Parathyroid adenoma (tissue), 2 donors: Measurements from ENCODE around the gene C10orf90.

Experiments
- H2AFZ ChIP-seq: fragments of 300-600 bp; sonication (generic); one replicate; pipeline ENCODE4 v1.7.0; 2017; ENCODE audit warnings: antibody characterized with exemption, mild to moderate bottlenecking
- H3K27ac ChIP-seq: fragments of 300-600 bp; sonication (generic); one replicate; pipeline ENCODE4 v1.7.0; 2017
- H3K27me3 ChIP-seq: fragments of 300-600 bp; sonication (generic); one replicate; pipeline ENCODE4 v1.7.0; 2017; ENCODE audit warnings: low read length; ENCODE audit not compliant: control insufficient read depth, insufficient read depth
- H3K36me3 ChIP-seq: fragments of 300-600 bp; sonication (generic); one replicate; pipeline ENCODE4 v1.7.0; 2017; ENCODE audit warnings: low read length; ENCODE audit not compliant: control insufficient read depth, insufficient read depth
- H3K4me1 ChIP-seq: fragments of 300-600 bp; sonication (generic); one replicate; pipeline ENCODE4 v1.7.0; 2017; ENCODE audit warnings: control low read depth
- H3K4me2 ChIP-seq: fragments of 300-600 bp; sonication (generic); one replicate; pipeline ENCODE4 v1.7.0; 2017; ENCODE audit warnings: low read length
- H3K4me3 ChIP-seq: fragments of 300-600 bp; sonication (generic); one replicate; pipeline ENCODE4 v1.7.0; 2017; ENCODE audit warnings: low read depth, low read length
- H3K79me2 ChIP-seq: fragments of 300-600 bp; sonication (generic); one replicate; pipeline ENCODE4 v1.7.0; 2017; ENCODE audit warnings: control low read depth
- H3K9ac ChIP-seq: fragments of 300-600 bp; sonication (generic); one replicate; pipeline ENCODE4 v1.7.0; 2017; ENCODE audit warnings: mild to moderate bottlenecking
- H3K9me3 ChIP-seq: fragments of 300-600 bp; sonication (generic); one replicate; pipeline ENCODE4 v1.7.0; 2017; ENCODE audit warnings: low read length; ENCODE audit not compliant: control insufficient read depth
- TF ChIP-seq, protein P1 (sequence below): fragments of 300-600 bp; sonication (generic); IDR thresholded peaks from one replicate; pipeline ENCODE4 v1.7.0; 2017; ENCODE audit warnings: antibody characterized with exemption, mild to moderate bottlenecking
- donor health status: primary hyperparathyroidism.

The C10orf90 gene

DNA sequence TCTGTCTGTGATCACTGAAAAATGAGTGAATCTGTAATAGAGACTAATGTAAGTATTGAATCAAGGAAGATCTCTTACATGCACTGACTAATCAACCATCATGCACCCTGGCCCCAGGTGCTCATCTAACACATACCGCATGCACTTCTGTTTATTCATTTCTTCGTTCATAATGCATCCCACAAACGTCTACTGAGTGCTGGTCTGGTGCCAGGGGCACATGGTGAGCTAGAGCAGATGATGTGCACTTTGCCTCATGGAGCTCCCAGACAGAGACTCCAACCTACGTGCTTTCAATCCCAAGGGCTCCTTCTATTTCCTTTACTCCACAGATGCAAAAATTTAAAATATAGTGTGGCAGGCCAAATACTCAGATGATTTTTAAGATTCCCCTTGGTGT, 10.7 kb downstream of the C10orf90 start:
- no peaks in the 10 kb centered on the region for H3K36me3 ChIP-seq
- no peak overlapping the region for H2AFZ ChIP-seq
- H3K4me1 ChIP-seq = no peaks in the 10 kb centered on the region
- no peak overlapping the region for H3K4me2 ChIP-seq
- H3K27ac ChIP-seq = no peak overlapping the region
- H3K9ac ChIP-seq = no peak overlapping the region
- TF ChIP-seq, protein P1, sequence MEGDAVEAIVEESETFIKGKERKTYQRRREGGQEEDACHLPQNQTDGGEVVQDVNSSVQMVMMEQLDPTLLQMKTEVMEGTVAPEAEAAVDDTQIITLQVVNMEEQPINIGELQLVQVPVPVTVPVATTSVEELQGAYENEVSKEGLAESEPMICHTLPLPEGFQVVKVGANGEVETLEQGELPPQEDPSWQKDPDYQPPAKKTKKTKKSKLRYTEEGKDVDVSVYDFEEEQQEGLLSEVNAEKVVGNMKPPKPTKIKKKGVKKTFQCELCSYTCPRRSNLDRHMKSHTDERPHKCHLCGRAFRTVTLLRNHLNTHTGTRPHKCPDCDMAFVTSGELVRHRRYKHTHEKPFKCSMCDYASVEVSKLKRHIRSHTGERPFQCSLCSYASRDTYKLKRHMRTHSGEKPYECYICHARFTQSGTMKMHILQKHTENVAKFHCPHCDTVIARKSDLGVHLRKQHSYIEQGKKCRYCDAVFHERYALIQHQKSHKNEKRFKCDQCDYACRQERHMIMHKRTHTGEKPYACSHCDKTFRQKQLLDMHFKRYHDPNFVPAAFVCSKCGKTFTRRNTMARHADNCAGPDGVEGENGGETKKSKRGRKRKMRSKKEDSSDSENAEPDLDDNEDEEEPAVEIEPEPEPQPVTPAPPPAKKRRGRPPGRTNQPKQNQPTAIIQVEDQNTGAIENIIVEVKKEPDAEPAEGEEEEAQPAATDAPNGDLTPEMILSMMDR = no peak
- no peak overlapping the region for H3K4me3 ChIP-seq
- no peaks in the 10 kb centered on the region for H3K27me3 ChIP-seq
- H3K9me3 ChIP-seq = no peaks in the 10 kb centered on the region
- H3K79me2 ChIP-seq = no peaks in the 10 kb centered on the region

DNA sequence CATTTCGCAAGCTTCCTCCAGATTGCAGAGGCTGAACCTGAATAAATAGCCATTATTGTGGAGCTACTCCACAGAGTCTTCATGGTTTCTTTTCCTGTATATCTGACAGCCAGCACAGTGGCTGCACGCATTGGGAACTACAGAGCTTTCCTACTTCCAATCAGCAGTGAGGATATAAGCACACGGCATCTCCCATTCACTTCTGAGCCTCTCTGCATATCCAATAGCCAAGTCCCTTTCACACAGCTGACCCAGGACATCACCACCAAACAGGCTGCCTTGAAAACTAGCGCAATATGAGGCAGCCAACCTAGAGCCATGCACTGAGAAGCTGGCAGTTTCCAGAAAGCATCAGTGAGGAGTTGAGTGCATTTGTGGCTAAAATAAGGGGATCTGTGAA, 11.6 kb downstream of the C10orf90 start:
- H3K27me3 ChIP-seq = no peaks in the 10 kb centered on the region
- H3K36me3 ChIP-seq = no peaks in the 10 kb centered on the region
- H3K27ac ChIP-seq = no peak overlapping the region
- H3K4me2 ChIP-seq = no peak overlapping the region
- no peak overlapping the region for H2AFZ ChIP-seq
- no peaks in the 10 kb centered on the region for H3K79me2 ChIP-seq
- no peak overlapping the region for H3K9ac ChIP-seq
- H3K4me1 ChIP-seq = no peaks in the 10 kb centered on the region
- H3K4me3 ChIP-seq = no peak overlapping the region
- no peaks in the 10 kb centered on the region for H3K9me3 ChIP-seq
- TF ChIP-seq, protein P1 = no peak

DNA sequence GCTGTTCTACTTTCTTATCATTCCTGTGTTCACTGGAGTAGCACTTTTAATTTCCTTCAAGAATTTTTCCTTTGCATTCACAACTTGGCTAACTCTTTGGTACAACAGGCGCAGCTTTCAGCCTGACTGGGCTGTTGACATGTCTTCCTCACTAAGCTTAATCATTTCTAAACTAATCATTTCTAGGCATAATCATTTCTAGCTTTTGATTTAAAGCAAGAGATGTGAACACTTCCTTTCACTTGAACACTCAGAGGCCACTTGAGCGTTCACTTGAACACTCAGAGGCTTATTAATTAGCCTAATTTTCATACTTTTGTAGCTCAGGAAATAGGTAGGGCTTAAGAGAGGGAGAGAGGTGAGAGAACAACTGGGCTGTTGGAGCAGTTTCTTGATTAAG, 15.9 kb downstream of the C10orf90 start:
- H3K9ac ChIP-seq = no peak overlapping the region
- no peak overlapping the region for H2AFZ ChIP-seq
- H3K4me1 ChIP-seq = no peaks in the 10 kb centered on the region
- H3K27me3 ChIP-seq = no peaks in the 10 kb centered on the region
- no peaks in the 10 kb centered on the region for H3K9me3 ChIP-seq
- TF ChIP-seq, protein P1 = no peak
- no peak overlapping the region for H3K4me3 ChIP-seq
- no peaks in the 10 kb centered on the region for H3K79me2 ChIP-seq
- H3K27ac ChIP-seq = no peak overlapping the region
- H3K36me3 ChIP-seq = no peaks in the 10 kb centered on the region
- H3K4me2 ChIP-seq = no peak overlapping the region

DNA sequence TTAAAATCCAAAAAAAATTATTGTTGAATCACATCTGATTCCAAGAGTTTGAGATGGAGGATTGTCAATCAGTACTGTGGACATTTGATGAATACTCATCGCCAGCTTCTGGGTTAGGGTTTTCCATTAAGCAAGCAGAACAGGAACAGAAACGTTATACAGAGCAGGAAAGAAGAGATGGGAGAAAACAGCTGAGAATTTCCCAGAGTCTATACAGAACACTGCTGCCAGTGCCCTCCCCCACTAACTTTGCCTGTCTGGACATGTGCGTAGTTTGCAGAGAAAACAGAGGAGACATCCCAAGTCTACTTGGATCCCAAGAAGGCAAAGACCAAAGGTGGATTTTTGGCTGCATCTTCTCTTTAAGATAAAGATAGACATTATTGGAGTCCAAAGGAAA, 19.0 kb downstream of the C10orf90 start:
- H2AFZ ChIP-seq = no peak overlapping the region
- no peaks in the 10 kb centered on the region for H3K36me3 ChIP-seq
- H3K27ac ChIP-seq = no peak overlapping the region
- H3K9ac ChIP-seq = no peak overlapping the region
- no peaks in the 10 kb centered on the region for H3K4me1 ChIP-seq
- H3K27me3 ChIP-seq = no peaks in the 10 kb centered on the region
- no peaks in the 10 kb centered on the region for H3K9me3 ChIP-seq
- no peaks in the 10 kb centered on the region for H3K79me2 ChIP-seq
- TF ChIP-seq, protein P1 = no peak
- H3K4me3 ChIP-seq = no peak overlapping the region
- H3K4me2 ChIP-seq = no peak overlapping the region

DNA sequence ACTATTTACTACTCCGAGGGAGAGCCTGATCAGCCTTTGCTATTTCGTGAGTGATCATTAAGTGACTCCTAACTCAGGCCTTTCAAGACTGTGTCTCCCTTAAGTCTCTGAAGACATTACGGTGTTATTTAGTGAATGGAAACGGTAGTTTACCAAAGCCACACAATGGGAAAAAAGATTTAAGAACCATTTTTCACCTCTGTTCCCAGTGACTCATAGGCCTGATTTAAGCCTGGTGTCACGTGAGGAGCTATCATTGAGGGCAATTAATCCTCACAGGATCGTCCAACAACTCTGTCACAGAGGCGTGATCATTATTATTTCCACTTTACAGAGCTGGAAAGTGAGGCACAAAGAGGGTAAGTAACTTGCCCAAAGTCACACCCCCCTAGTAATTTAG, 20.3 kb downstream of the C10orf90 start:
- no peak overlapping the region for H3K27ac ChIP-seq
- H3K4me2 ChIP-seq = no peak overlapping the region
- H3K27me3 ChIP-seq = no peaks in the 10 kb centered on the region
- H3K36me3 ChIP-seq = no peaks in the 10 kb centered on the region
- no peak overlapping the region for H2AFZ ChIP-seq
- H3K9me3 ChIP-seq = no peaks in the 10 kb centered on the region
- H3K4me1 ChIP-seq = no peaks in the 10 kb centered on the region
- no peak overlapping the region for H3K9ac ChIP-seq
- TF ChIP-seq, protein P1 = no peak
- no peaks in the 10 kb centered on the region for H3K79me2 ChIP-seq
- no peak overlapping the region for H3K4me3 ChIP-seq
